Heart left ventricle (tissue), 16 donors: Measurements from ENCODE around the gene EARS2. TPM values are rescaled to one million over a fixed set of nuclear protein-coding genes. Genes with fewer than 3 reads are reported as not detected.

Experiments used
- ATAC-seq, 4 donors: fragments of 200-7000 bp; cut with Tn5 transposase; one replicate each; pipeline ENCODE4 v1.9.1; 2020 to 2022; ENCODE audit warnings: moderate library complexity in 4 of 4, mild to moderate bottlenecking in 3 of 4, moderate number of reproducible peaks in 1 of 4
- DNase-seq, 5 donors: peaks; one replicate each; pipeline ENCODE4 v3.0.0-alpha.2; 2020
- H3K27ac ChIP-seq, 12 donors: fragments of 200-600 bp; sonication (generic) in 4 of 12; one replicate each; pipeline versions ENCODE4 v1.5.0 to v1.8.0; 2016 to 2022; ENCODE audit warnings: mild to moderate bottlenecking in 2 of 12
- H3K27me3 ChIP-seq, 9 donors: fragments of 200-600 bp; sonication (generic) in 2 of 9; one replicate each; pipeline versions ENCODE4 v1.5.1 to v1.8.0; 2016 to 2022; ENCODE audit warnings: mild to moderate bottlenecking in 3 of 9
- H3K36me3 ChIP-seq, 9 donors: fragments of 200-600 bp; sonication (generic) in 2 of 9; one replicate each; pipeline versions ENCODE4 v1.5.0 to v1.8.0; 2018 to 2022; ENCODE audit warnings: mild to moderate bottlenecking in 2 of 9
- H3K4me1 ChIP-seq, 12 donors: fragments of 200-600 bp; sonication (generic) in 4 of 12; one replicate each; pipeline versions ENCODE4 v1.5.0 to v1.8.0; 2016 to 2022; ENCODE audit warnings: mild to moderate bottlenecking in 3 of 12
- H3K4me3 ChIP-seq, 12 donors: fragments of 200-600 bp; sonication (generic) in 4 of 12; one replicate each; pipeline versions ENCODE4 v1.5.0 to v1.8.0; 2017 to 2022; ENCODE audit warnings: mild to moderate bottlenecking in 9 of 12, moderate library complexity in 4 of 12
- H3K9me3 ChIP-seq, 12 donors: fragments of 200-600 bp; sonication (generic) in 4 of 12; one replicate each; pipeline versions ENCODE4 v1.5.0 to v1.8.0; 2016 to 2022; ENCODE audit warnings: mild to moderate bottlenecking in 1 of 12
- CTCF ChIP-seq, 12 donors: fragments of 200-600 bp; sonication (generic) in 4 of 12; IDR thresholded peaks; one replicate each; pipeline versions ENCODE4 v1.5.0 to v1.8.0; 2018 to 2022; ENCODE audit warnings: antibody characterized with exemption in 12 of 12, mild to moderate bottlenecking in 5 of 12
- POLR2A ChIP-seq, 2 donors: fragments of 450-650 bp; IDR thresholded peaks; one replicate each; pipeline ENCODE4 v1.6.1; 2017; ENCODE audit warnings: antibody characterized with exemption in 2 of 2, mild to moderate bottlenecking in 2 of 2, moderate library complexity in 2 of 2
- WGBS, 4 donors: extraction: QIAGEN DNeasy Blood & Tissue Kit in 2 of 4; methylation state at CpG; one replicate each; pipeline versions ENCODE4 v1.1.5 to v1.1.7; 2013 to 2018; 5-methylcytosine and 5-hydroxymethylcytosine counted together
- intact Hi-C, 10 donors: fragments of 100-400 bp; cut with DNase I; formaldehyde crosslinking; loops; one replicate each; pipeline versions ENCODE4 v1.11.1 to v1.14.2; 2022
- polyA plus RNA-seq, 2 donors: library from polyadenylated mRNA; stranded (reverse); fragments of 200-250 nt; gene quantifications; one replicate each; pipeline ENCODE4 v1.2.3, GENCODE V29; 2013
- total RNA-seq, 9 donors: library from RNA; depleted of rRNA in 2 of 9; stranded (reverse); fragments of >200 nt in 2 of 9; fragmentation: NEBNext Ultra II Directional in 3 of 9; extraction: Animal tissue kit (Norgen Biotek cat#: 25700) in 3 of 9; gene quantifications; one replicate each; pipeline versions ENCODE4 v1.1.0 to v1.2.4, GENCODE V29; 2016 to 2023
- donor health status: ischemic (EF 13 %, LVEDD 7.1; RV severe dilation, severe dysfunction).
- donor health status: healthy with polysubstance abuse.
- donor health status: DM: no; HTN: yes; CAD: no.
- donor health status: DM: no; HTN: no; CAD: no.
- donor health status: ischemic (EF 25% LVEDD 6.9; RV normal size, moderate dysfunction).
- donor health status: ischemic (EF 25% LVEDD 5.7; RV mildly dilated, moderate dysfunction).
- donor health status: healthy.
- donor health status: DM: yes; HTN: yes; CAD: no.
- donor health status: ischemic (EF 35%, LVEDD 5.7; RV mildly dilated, moderate dysfunction).
- donor health status: nonischemic (EF 11% LVEDD 7.7; RV severe dilation, severe dysfunction).
- donor health status: DM: yes; HTN: yes; CAD: no.
- donor health status: PGD.
- donor health status: ischemic (EF 29% LVEDD 5.4; RV normal size, mild dysfunction).
- donor health status: nonischemic (EF 23%, LVEDD 6.1; RV moderate dilation, normal function).

EARS2 gene
- total and polyA plus RNA-seq, 11 donors, result 12.2 to 37.0 (median 21.5) TPM

GRCh38 chr16:23595246-23595950 lies 38.2 kb upstream of the EARS2 start:
- H3K4me3 ChIP-seq, result peak overlapping the region; percentile 67 to 100 (median 93)
- H3K27me3 ChIP-seq, result no peaks in the 10 kb centered on the region
- H3K36me3 ChIP-seq, result peaks cover 0 to 40% (median 31%) of the 10 kb centered on the region in 9 donors
- H3K27ac ChIP-seq, result peak overlapping the region; percentile 82 to 97 (median 88)
- 14 to 23% (median 19%) methylated on average over 23 to 34 of the region's 34 CpGs for WGBS, 4 donors
- no peaks in the 10 kb centered on the region for H3K9me3 ChIP-seq
- no peak for DNase-seq
- TF ChIP-seq POLR2A (IDR thresholded peaks at IDR 0.05) (no peak), CTCF (IDR thresholded peaks at IDR 0.05) (no peak)
- intact Hi-C loops, result loop anchor here in 3 of 10 donors (5.0 kb wide), 2 partner anchors 38 to 88 kb away; partner anchors contain the start of genes EARS2 (in 2 of the 3) and UBFD1 (in 2 of the 3)
- H3K4me1 ChIP-seq, result peaks cover 2 to 53% (median 25%) of the 10 kb centered on the region in 12 donors
- ATAC-seq, result peak in 2 of 4 donors; percentile 1 to 3

GRCh38 chr16:23594186-23594585 lies 37.0 kb upstream of the EARS2 start:
- 78 to 83% (median 81%) methylated on average over 12 of the region's 12 CpGs for WGBS, 4 donors
- Histone ChIP-seq H3K4me3 (peak overlapping the region in 6 of 12 donors; percentile 67 to 100 (median 91)), H3K27ac (peak overlapping the region in 11 of 12 donors; percentile 44 to 97 (median 88)), H3K27me3 (no peaks in the 10 kb centered on the region), H3K4me1 (peaks cover 2 to 53% (median 25%) of the 10 kb centered on the region in 12 donors), H3K36me3 (peaks cover 0 to 52% (median 44%) of the 10 kb centered on the region in 9 donors), H3K9me3 (no peaks in the 10 kb centered on the region)
- DNase-seq, result peak in 3 of 5 donors; percentile 40 to 69 (median 59)
- intact Hi-C loops, result no loop called here
- peak in 1 of 2 donors; percentile 20 for TF ChIP-seq POLR2A (IDR thresholded peaks at IDR 0.05)
- no peak for TF ChIP-seq CTCF (IDR thresholded peaks at IDR 0.05)
- ATAC-seq, result peak; percentile 40 to 68 (median 61)

GRCh38 chr16:23590181-23590580 lies 33.0 kb upstream of the EARS2 start:
- Histone ChIP-seq H3K27ac (no peak overlapping the region), H3K4me1 (peaks cover 5 to 66% (median 27%) of the 10 kb centered on the region in 12 donors), H3K36me3 (peaks cover 0 to 92% (median 84%) of the 10 kb centered on the region in 9 donors), H3K27me3 (no peaks in the 10 kb centered on the region), H3K9me3 (no peaks in the 10 kb centered on the region), H3K4me3 (no peak overlapping the region)
- DNase-seq (no peak), ATAC-seq (no peak)
- TF ChIP-seq POLR2A (IDR thresholded peaks at IDR 0.05) (no peak), CTCF (IDR thresholded peaks at IDR 0.05) (no peak)
- intact Hi-C loops, result no loop called here
- 78 to 93% (median 91%) methylated on average over 3 of the region's 3 CpGs for WGBS, 4 donors

- Histone ChIP-seq H3K27me3 (no peaks in the 10 kb centered on the region), H3K4me3 (no peak overlapping the region), H3K27ac (no peak overlapping the region), H3K36me3 (peaks cover 0 to 91% (median 86%) of the 10 kb centered on the region in 9 donors), H3K4me1 (peaks cover 3 to 48% (median 14%) of the 10 kb centered on the region in 12 donors), H3K9me3 (no peaks in the 10 kb centered on the region)
- TF ChIP-seq CTCF (IDR thresholded peaks at IDR 0.05), result no peak
- TF ChIP-seq POLR2A (IDR thresholded peaks at IDR 0.05), result no peak
- ATAC-seq, result peak in 3 of 4 donors; percentile 27 to 57 (median 44)
- DNase-seq, result peak in 1 of 5 donors; percentile 21
- intact Hi-C loops, result no loop called here
- WGBS, 4 donors, result 61 to 65% (median 63%) methylated on average over 5 of the region's 5 CpGs
Observed at GRCh38 chr16:23587726-23588125, 30.6 kb upstream of the EARS2 start.
